HG03135 (cell line): Measurements from ENCODE around the gene UNC13A.

Experiments used
- ATAC-seq: cut with Tn5 transposase; IDR thresholded peaks from one replicate; pipeline ENCODE4 v1.9.1; 2021; ENCODE audit warnings: mild to moderate bottlenecking, moderate library complexity; ENCODE audit not compliant: unreplicated experiment

The UNC13A gene

GRCh38 chr19:17687857-17688784, at the start of gene UNC13A:
Gene UNC13A, minus strand, starts transcription at chr19:17688354. Its CDS starts 155 bp downstream, at chr19:17688199.
- ATAC-seq = no peak

GRCh38 chr19:17737690-17738153, 49.6 kb upstream of the UNC13A start:
- no peak for ATAC-seq

DNA sequence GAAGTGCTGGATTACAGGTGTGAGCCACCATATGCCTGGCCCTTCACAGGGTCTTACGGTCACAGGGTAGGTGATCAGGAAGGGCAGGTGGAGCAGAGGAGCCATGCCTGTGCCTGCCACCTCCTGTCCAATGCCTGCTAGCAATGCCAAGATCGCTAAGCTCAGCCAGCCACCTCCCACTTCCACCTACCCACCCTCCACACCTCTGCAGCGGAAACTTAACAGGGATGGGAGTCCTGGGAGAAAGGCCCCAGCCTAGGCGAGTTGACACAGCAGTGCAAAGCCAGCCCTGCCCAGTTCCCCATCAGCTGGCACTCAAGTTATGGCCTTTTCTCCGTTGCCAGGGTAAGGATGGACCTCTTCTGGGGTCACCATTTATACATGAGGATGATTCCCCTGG, 47.3 kb upstream of the UNC13A start:
- no peak for ATAC-seq

GRCh38 chr19:17734146-17734545, 46.0 kb upstream of the UNC13A start:
- ATAC-seq = no peak

DNA sequence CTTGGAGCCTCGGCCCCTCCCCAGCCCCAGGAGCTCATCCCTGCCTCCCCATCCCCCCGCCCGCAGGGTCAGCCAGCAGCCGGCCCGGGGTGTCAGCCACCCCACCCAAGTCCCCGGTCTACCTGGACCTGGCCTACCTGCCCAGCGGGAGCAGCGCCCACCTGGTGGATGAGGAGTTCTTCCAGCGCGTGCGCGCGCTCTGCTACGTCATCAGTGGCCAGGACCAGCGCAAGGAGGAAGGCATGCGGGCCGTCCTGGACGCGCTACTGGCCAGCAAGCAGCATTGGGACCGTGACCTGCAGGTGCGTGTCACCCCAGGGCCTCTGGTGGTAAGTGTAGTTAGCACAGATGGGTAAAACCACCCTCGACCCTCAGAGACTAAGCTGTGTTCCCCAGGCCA, 45.0 kb upstream of the UNC13A start:
- ATAC-seq = no peak

DNA sequence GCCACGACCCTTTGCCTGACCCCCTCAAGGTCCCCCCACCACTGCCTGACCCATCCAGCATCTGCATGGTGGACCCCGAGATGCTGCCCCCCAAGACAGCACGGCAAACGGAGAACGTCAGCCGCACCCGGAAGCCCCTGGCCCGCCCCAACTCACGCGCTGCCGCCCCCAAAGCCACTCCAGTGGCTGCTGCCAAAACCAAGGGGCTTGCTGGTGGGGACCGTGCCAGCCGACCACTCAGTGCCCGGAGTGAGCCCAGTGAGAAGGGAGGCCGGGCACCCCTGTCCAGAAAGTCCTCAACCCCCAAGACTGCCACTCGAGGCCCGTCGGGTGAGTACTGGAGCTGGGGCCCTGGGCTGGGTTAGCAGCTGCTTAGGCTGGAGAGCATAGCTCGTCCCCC, 39.7 kb upstream of the UNC13A start:
- no peak for ATAC-seq

GRCh38 chr19:17726964-17727773, 39.0 kb upstream of the UNC13A start:
- no peak for ATAC-seq

- ATAC-seq = no peak
Observed at GRCh38 chr19:17726136-17726741, 38.1 kb upstream of the UNC13A start.

DNA sequence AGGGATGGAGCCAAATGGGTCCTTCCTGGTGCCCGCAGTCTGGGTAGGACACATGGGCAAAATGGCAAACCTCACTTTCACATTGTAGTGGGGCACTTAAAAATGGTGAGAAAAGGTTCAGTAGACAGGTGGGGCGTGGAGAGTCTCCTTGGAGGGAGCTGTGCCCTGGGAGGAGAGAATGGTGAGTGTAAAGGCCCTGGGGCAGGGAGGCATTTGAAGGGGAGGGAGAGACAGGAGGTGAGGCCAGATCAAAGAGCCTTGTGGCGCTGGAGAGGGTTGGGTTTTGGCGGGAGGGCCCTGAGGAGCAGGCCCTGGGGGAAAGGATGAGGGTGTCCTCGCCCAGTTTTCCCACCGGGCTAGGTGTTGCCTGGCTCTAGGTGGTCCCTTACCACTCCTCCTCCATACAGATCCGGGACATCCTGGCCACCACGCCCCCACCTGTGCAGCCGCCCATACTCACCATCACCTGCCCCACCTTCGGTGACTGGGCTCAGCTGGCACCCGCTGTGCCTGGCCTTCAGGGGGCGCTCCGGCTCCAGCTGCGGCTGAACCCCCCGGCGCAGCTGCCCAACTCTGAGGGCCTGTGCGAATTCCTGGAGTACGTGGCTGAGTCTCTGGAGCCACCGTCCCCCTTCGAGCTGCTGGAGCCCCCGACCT, 37.4 kb upstream of the UNC13A start:
- no peak for ATAC-seq

DNA sequence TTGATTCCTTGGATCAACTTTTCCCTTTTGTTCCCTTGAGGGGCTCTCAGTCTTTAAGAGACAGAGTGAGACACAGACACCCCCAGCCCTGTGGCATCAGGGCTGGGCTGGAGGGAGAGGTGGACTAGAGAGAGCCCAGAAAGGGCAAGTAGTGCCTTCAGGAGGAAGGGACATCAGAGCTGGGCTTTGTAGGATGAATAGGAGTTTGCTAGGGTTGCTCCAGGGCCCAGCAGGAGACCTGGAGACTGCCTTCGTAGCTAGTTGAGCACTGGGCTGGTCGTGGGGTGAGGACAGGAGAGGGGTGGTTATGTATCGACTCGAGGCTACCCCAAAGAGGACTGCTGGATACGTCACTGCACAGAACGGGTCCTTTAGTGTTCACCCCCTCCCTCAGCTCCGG, 36.5 kb upstream of the UNC13A start:
- no peak for ATAC-seq

- ATAC-seq = no peak
Observed at GRCh38 chr19:17722655-17723240, 34.6 kb upstream of the UNC13A start.

DNA sequence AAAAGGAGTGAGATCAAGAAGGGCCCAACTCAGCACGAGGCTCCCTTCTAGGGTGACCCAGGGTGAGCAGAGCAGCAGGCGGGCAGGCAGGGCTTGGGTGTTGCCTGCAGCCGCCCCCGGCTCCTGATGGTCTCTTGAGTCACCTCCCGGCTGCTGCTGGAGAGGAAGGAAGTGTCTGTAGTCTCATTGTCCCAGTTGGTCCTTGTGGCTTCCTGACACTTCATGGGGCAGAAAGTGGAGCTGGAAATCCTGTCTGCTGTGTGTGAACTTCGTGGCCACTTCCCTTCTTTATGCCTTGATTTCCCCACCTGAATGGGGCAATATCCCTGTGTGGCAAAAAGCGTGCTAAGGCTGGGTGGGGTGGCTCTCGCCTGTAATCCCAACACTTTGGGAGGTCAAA, 33.7 kb upstream of the UNC13A start:
- no peak for ATAC-seq

DNA sequence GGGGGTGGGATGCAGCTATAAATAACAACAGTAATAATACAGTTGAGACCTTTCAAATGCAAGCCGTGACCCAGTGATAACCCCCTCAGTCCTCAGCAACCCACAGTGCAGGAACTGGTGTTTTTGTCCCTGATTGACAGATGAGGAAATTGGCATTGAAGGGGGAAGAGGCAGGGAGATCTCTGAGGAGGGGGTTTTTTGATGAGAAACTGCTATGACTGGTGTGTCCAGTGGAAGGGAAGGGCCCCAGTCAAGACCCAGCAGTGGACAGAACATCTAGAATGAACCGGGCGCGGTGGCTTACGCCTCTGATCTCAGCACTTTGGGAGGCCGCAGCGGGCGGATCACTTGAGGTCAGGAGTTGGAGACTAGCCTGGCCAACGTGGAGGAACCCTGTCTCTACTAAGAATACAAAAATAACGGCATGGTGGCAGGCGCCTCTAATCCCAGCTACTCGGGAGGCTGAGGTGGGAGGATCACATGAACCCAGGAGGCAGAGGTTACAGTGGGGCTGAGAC, 33.0 kb upstream of the UNC13A start:
- no peak for ATAC-seq

- no peak for ATAC-seq
Observed at GRCh38 chr19:17720440-17720839, 32.3 kb upstream of the UNC13A start.

GRCh38 chr19:17719730-17720400, 31.7 kb upstream of the UNC13A start:
- no peak for ATAC-seq

GRCh38 chr19:17718947-17719711, 31.0 kb upstream of the UNC13A start, which contains the start of gene MAP1S:
Gene MAP1S, plus strand, starts transcription at chr19:17719480. Its CDS starts 23 bp downstream, at chr19:17719503.
- ATAC-seq = peak; percentile 66

DNA sequence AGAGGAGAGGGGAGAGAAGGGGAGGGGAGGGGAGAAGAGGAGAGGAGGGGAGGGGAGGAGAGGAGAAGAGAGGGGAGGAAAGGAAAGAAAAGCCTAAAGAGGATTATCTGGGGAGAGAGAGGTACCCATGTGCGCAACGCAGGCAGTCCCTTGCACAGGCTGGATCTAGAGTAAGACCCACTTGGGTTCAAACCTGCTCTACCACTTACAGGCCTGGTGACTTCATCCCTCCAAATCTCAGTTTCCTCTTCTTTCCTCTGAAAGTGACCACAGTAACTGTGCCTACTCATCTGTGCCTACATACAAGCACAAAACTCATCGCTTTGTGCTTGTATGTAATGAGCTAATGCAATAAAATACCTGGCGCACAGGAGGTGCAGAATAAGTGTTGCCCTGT, 30.4 kb upstream of the UNC13A start:
- no peak for ATAC-seq

DNA sequence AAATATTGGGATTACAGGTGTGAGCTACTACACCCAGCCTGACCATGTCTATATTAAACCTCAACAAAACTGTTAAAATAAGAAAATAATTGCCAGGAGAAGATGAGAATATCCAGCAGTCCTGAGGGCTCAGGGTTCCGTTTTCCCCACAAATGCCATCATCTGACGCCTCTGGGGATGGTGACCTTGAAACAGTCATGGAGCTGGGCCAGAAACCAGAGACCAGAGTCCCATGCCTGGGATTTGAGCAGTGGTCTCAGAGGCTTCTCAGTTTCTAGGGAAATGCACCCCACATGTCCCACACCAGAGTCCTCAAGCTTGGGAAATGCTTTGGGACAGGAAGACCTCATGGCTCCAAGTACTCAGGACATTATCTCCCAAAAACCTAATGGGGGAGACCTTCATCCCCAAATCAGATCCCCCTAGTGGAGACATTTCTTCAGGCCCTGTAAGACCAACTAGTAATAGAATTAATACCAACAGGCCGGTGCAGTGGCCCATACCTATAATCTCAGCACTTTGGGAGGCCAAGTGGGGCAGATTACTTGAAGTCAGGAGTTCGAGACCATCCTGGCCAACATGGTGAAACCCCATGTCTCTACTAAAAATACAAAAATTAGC, 28.3 kb upstream of the UNC13A start:
- no peak for ATAC-seq
